HG02938 (cell line): ENCODE measurements around the gene ZNF609.

Experiments
- ATAC-seq: cut with Tn5 transposase; IDR thresholded peaks from one replicate; pipeline ENCODE4 v1.9.1; 2021; ENCODE audit warnings: mild to moderate bottlenecking, moderate library complexity; ENCODE audit not compliant: unreplicated experiment

The ZNF609 gene

DNA sequence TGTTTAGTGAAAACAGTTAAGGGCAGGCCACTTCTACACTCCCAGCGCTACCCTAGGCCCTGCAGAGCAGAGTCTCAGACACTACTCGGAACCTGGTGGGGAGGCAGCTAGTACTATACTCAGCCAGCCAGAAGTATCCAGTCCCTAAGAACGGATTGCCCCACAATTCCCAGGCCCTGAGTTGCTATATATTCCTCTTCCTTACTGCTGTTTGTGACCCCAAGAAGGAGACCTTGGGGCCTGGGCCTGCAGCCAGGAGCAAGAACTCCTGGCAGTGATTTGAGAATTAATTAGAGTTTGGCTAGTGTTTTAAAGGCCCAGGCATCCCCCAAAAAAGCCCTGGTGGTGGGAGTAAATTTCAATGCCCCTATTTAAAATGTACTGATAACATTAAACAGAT is 227.3 kb downstream of the ZNF609 start:
- no peak for ATAC-seq

GRCh38 chr15:64688770-64689169 is 228.4 kb downstream of the ZNF609 start:
- no peak for ATAC-seq

- ATAC-seq = no peak
Observed at GRCh38 chr15:64690008-64690407, 229.6 kb downstream of the ZNF609 start.

DNA sequence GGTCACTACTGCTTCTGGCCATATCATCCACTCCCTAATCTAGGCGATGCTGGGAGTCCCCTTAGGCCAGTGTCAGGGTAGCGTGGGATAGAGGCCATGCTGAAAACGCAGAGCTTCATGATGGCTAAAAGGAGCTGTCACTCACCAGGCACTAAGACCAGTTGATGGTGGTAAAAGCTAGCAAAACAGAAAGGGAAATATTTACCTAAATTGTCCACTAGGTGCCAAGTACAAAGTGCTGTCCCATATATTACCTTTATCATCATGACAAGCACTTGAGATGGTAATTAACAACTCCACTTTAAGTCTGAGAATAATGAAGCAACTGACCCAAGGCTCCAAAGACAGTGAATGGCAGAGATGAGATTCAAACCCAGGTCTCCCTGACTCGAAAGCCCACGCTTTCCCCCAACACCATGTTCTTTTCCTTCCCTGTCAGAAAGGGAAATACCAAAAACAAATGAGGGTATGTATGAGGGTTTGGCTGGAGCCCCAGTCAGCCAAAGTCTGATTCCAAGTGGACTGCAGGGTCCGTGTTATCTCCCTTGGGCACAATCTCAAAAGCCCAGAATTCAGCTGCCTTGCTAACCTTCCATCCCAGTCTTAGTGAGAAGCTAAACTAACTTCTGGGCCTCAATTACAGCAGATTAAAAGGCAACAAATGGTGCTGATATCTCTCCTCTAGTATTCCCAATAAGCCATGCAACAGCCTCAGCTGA is 230.4 kb downstream of the ZNF609 start:
- ATAC-seq = no peak

DNA sequence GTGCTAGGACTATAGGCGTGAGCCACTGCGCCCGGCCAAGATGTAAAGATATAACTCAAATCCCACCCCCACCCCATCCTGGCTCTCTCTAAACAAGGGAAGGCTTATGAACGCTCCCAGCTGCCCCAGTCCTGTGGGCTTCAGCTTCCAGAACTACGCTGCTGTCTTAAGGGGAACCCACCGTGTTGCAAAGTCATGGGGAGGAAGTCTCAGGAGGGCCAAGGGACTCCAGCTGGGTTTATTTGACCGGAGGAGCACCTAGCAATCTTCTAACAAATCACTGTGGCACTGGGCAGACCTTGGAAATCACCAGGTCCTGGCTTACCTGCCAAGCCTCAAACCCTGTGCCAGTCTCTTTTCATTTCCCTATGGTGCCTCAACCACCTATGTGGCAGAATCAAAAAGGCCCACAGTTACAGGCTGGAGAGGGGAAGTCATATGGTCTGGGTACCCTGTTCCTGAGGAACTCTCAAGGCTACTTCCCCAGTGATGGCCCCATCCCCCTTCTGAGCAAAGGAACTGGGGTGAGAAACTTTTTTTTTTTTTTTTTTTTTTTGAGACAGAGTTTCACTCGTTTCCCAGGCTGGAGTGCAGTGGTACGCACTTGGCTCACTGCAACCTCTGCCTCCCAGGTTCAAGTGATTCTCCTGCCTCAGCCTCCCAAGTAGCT is 231.7 kb downstream of the ZNF609 start:
- ATAC-seq = no peak

DNA sequence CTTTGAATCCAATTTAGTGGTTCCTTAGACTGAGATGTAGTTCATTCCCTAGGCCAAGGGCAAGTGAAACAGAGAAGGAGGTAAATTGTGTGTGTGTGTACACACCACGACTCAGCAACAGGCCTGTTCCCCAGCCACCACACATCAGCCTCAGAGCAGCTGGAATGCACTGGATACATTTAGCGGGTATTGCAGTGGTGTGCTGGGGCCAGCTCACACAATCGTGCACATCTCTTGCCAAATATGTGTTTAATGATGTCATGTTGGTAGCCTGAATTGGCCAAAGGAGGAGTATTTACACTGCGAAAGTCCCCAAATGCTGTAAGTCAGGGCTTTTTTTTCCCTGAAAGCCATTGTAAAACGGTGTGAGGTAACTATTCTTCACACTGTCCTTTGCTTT is 232.8 kb downstream of the ZNF609 start:
- ATAC-seq = no peak

DNA sequence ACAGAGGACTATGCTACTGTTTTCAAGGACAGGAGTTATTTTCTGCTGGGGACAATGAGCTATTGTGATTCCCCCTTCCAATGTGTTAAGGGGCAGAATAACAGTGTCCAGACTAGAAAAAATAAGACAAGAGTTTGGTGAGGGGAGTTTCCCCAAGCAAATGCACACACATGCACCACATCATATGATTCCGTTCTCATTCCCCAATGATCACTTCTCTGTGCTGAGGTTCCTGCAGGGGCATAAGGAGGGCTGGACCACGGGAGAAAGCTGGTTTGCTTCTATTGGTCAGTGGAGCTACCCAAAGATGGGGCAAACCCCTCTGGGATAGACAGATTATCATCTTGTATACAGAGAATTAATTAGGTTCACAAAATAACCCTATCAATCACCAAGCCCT is 234.4 kb downstream of the ZNF609 start:
- no peak for ATAC-seq

DNA sequence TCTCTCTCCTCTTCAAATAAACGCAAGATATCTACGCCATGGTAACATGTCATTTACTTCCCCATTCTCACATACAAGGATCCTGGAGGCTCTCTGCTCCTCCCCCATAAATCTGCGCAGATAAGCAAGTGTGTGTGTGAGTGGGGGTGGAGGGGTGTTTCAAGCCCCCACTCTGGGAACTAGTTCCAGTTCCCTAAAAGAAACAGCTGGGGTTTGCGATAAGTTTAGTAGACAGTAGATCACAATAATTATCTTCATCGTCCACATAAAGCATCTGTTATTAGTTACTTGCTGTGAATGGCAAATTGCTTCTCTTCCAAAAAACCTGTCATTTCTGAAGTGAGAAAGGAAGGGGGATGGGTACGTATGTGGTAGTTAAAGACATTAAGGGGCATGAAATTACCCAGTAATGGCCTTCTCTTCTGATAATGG is 235.2 kb downstream of the ZNF609 start:
- ATAC-seq = no peak

DNA sequence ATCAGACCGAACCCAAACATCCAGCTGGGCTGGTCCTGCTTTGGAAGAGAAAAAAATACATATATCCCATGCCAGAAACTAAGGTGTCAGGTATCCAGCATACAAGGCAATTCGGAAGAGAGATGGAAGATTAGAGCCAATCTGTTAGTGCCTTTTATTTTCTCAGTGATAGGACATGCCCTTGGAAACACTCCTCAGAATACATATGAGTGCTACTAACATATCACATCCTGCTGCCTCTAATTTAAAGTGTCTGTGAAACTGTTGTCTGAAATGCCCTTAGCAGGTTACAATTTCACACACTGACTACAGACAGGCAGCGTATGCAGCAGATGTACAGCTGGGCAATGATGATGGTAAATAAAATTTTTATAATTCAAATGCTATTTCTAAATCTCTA is 236.1 kb downstream of the ZNF609 start:
- no peak for ATAC-seq

GRCh38 chr15:64697911-64698369 is 237.6 kb downstream of the ZNF609 start:
- ATAC-seq = no peak

GRCh38 chr15:64698823-64699222 is 238.4 kb downstream of the ZNF609 start:
- no peak for ATAC-seq

GRCh38 chr15:64699751-64700388 is 239.5 kb downstream of the ZNF609 start:
- ATAC-seq = no peak

- no peak for ATAC-seq
Observed at GRCh38 chr15:64701051-64701450, 240.7 kb downstream of the ZNF609 start.

GRCh38 chr15:64701482-64702184 is 241.3 kb downstream of the ZNF609 start:
- no peak for ATAC-seq

DNA sequence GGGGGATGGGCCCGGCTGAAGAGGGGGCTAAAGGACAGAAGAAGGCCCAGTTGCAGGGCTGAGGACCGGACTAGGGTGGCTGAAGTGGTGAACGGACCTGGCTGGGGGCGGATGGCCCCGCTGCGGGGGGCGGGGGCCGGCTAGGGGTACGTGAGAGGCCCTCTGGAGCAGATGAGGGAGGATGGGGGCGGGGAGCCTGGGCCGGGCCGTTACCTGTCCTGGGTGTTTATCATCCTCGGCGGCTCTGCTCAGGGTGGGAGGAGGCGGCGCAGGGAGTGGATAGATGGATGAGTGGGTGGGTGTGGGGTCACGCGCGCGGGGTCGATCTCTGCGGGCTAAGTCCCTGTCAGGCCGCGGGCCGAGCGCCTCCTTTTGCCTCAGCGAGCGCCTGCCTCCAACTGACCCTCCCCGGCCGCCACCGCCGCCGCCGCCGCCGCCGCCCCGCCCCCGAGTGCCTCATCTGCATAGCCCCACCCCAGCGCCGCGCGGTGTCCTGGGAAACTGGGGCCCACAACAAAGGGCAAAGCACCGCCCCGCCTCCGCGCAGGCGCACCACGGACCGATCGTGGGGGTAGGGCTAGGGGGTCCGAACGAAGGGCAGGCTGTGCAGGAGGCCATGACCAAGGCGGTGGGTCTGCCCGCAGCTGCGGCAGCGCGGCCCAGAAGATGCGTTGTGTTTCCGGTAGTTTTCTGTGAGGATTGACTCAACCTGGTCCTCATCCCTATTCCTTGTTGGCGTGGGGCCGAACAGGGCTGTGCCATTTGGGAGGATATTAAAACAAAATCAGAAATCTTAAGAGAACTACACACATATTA is 242.6 kb downstream of the ZNF609 start:
- peak; percentile 51 for ATAC-seq

DNA sequence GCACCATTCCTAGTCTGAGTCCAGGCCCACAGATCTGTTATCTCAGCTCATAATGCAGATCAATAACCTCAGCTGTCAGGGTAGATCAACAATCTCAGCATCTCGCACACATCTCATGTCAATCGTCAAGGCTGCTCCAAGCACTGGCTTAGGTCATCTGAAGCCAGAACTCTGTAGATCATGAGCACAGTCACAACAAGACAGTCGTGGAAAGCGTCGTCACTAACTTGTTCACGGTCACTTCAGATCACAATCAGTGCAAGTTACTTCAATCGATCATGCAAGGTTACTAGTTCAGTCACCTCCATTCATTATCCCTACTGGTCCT is 243.2 kb downstream of the ZNF609 start:
- ATAC-seq = no peak

GRCh38 chr15:64705006-64705405 is 244.6 kb downstream of the ZNF609 start:
- no peak for ATAC-seq

- no peak for ATAC-seq
Observed at GRCh38 chr15:64706011-64706911, 245.9 kb downstream of the ZNF609 start.

GRCh38 chr15:64710676-64711428 is 250.5 kb downstream of the ZNF609 start:
- no peak for ATAC-seq
